SK-N-SH treated with all-trans-retinoic acid at 6 μM for 48 hours (cell line): Measurements from ENCODE around the gene THADA.

Source experiments
- ATAC-seq: fragments of 200-7000 bp; cut with Tn5 transposase; 3 replicates; pipeline ENCODE4 v1.9.1; 2020; ENCODE audit warnings: mild to moderate bottlenecking, moderate library complexity
- ARNTL ChIP-seq: fragments of 450-650 bp; formaldehyde crosslinking; IDR thresholded peaks from 2 replicates; pipeline ENCODE4 v1.5.0; 2020; ENCODE audit warnings: low read depth, mild to moderate bottlenecking, moderate library complexity, borderline replicate concordance
- BACH2 ChIP-seq: fragments of 250-450 bp; sonication (Bioruptor Pico); IDR thresholded peaks from 2 replicates; pipeline ENCODE4 v1.9.0; 2021; ENCODE audit warnings: mild to moderate bottlenecking, borderline replicate concordance
- CSDC2 ChIP-seq: fragments of 250-450 bp; sonication (Bioruptor Pico); IDR thresholded peaks from 2 replicates; pipeline ENCODE4 v1.5.0; 2020; ENCODE audit warnings: mild to moderate bottlenecking, moderate library complexity
- CSRNP3 ChIP-seq: fragments of 250-450 bp; sonication (Bioruptor Pico); IDR thresholded peaks from 2 replicates; pipeline ENCODE4 v1.5.1; 2021; ENCODE audit warnings: mild to moderate bottlenecking, moderate library complexity
- ESRRG ChIP-seq: fragments of 250-450 bp; sonication (Bioruptor Pico); IDR thresholded peaks from 2 replicates; pipeline ENCODE4 v1.6.1; 2021; ENCODE audit warnings: mild to moderate bottlenecking
- GLIS3 ChIP-seq: fragments of 250-450 bp; sonication (Bioruptor Pico); IDR thresholded peaks from 2 replicates; pipeline ENCODE4 v1.5.0; 2020; ENCODE audit warnings: mild to moderate bottlenecking, moderate library complexity
- ISL1 ChIP-seq: fragments of 250-450 bp; sonication (Bioruptor Pico); IDR thresholded peaks from 2 replicates; pipeline ENCODE4 v2.1.2; 2022; ENCODE audit warnings: mild to moderate bottlenecking, moderate library complexity
- OSR1 ChIP-seq: fragments of 250-450 bp; sonication (Bioruptor Pico); IDR thresholded peaks from 2 replicates; pipeline ENCODE4 v1.8.0; 2022; ENCODE audit warnings: moderate library complexity, mild to moderate bottlenecking, inconsistent platforms
- POU6F1 ChIP-seq: fragments of 250-450 bp; sonication (Bioruptor Pico); IDR thresholded peaks from 2 replicates; pipeline ENCODE4 v1.8.0; 2021; ENCODE audit warnings: low read depth, mild to moderate bottlenecking, moderate library complexity, borderline replicate concordance
- PPARA ChIP-seq: fragments of 250-450 bp; sonication (Bioruptor Pico); IDR thresholded peaks from 2 replicates; pipeline ENCODE4 v1.5.0; 2020; ENCODE audit warnings: mild to moderate bottlenecking, borderline replicate concordance
- RARB ChIP-seq: fragments of 250-450 bp; sonication (Bioruptor Pico); IDR thresholded peaks from 2 replicates; pipeline ENCODE4 v1.8.0; 2021; ENCODE audit warnings: mild to moderate bottlenecking, moderate library complexity
- SNAI2 ChIP-seq: fragments of 250-450 bp; sonication (Bioruptor Pico); IDR thresholded peaks from 2 replicates; pipeline ENCODE4 v1.5.0; 2020; ENCODE audit warnings: mild to moderate bottlenecking, moderate library complexity
- TCF4 ChIP-seq: fragments of 250-450 bp; sonication (Bioruptor Pico); IDR thresholded peaks from 2 replicates; pipeline ENCODE4 v1.8.0; 2021; ENCODE audit warnings: mild to moderate bottlenecking, moderate library complexity, borderline replicate concordance
- TOX ChIP-seq: fragments of 250-450 bp; sonication (Bioruptor Pico); IDR thresholded peaks from 2 replicates; pipeline ENCODE4 v1.8.0; 2021; ENCODE audit warnings: mild to moderate bottlenecking, moderate library complexity, borderline replicate concordance
- ZC3H10 ChIP-seq: fragments of 250-450 bp; sonication (Bioruptor Pico); IDR thresholded peaks from 2 replicates; pipeline ENCODE4 v1.5.1; 2021; ENCODE audit warnings: mild to moderate bottlenecking, moderate library complexity
- ZFP3 ChIP-seq: fragments of 250-450 bp; sonication (Bioruptor Pico); IDR thresholded peaks from 2 replicates; pipeline ENCODE4 v1.5.0; 2020; ENCODE audit warnings: mild to moderate bottlenecking, moderate library complexity
- ZFP30 ChIP-seq: fragments of 450-650 bp; formaldehyde crosslinking; IDR thresholded peaks from 2 replicates; pipeline ENCODE4 v1.5.0; 2022; ENCODE audit warnings: mild to moderate bottlenecking, moderate library complexity
- ZNF565 ChIP-seq: fragments of 450-650 bp; formaldehyde crosslinking; conservative IDR thresholded peaks from 2 replicates; pipeline ENCODE4 v1.5.0; 2020; ENCODE audit warnings: low read depth, mild to moderate bottlenecking, moderate library complexity
- TF ChIP-seq, protein P1 (sequence below): fragments of 250-450 bp; sonication (Bioruptor Pico); IDR thresholded peaks from 2 replicates; pipeline ENCODE4 v1.5.1; 2020; ENCODE audit warnings: low read depth, mild to moderate bottlenecking, moderate library complexity
- TF ChIP-seq, protein P2 (sequence below): fragments of 250-450 bp; sonication (Bioruptor Pico); IDR thresholded peaks from 2 replicates; pipeline ENCODE4 v1.5.0; 2020; ENCODE audit warnings: mild to moderate bottlenecking, moderate library complexity
- TF ChIP-seq, protein P3 (sequence below): fragments of 250-450 bp; sonication (Bioruptor Pico); IDR thresholded peaks from 2 replicates; pipeline ENCODE4 v1.8.0; 2020; ENCODE audit warnings: mild to moderate bottlenecking, moderate library complexity, borderline replicate concordance

THADA gene

DNA sequence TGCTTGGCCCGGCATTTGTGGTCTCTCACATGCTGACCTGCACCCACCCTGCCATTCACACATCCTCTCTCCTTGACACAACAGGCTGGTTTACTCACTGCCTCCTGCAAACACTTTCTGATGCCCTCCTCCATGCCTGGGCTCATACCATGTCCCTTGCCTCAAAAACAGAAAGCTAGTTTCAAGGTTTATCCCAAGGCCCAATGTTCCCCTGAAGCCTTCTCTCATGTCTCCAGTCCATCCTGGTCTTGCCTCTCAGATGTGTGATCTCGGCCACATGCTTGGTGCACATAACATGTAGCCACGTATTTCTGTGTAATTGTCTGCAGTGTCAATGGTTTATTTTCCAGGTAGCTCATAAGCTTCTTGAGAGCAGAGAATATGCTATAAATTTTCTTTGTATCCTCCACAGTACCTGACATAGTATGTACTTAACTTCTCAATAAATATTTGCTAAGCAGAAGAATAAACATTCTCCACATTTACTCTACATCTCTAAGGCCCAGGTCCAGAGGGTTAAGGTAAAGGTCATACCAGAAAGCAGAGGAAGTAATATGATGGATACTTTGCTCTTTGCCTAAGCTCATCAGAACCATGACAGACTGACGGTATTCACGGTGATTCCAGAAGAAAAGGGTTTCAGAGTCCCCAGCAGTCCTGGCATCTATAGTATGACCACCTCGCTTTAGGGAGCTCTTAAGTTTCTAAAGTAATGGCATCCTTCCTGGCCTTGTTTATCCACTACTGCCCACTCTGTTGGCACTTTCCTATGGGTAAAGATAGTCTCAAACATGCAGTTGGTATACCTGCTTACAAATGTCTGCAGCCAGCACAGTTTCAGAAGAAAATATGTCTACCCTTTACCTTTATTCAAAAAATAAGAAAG, 206.0 kb downstream of the THADA start (continued):
- no peak for TF ChIP-seq CSRNP3 (CRISPR knock-in tag)
- TF ChIP-seq, protein P1, sequence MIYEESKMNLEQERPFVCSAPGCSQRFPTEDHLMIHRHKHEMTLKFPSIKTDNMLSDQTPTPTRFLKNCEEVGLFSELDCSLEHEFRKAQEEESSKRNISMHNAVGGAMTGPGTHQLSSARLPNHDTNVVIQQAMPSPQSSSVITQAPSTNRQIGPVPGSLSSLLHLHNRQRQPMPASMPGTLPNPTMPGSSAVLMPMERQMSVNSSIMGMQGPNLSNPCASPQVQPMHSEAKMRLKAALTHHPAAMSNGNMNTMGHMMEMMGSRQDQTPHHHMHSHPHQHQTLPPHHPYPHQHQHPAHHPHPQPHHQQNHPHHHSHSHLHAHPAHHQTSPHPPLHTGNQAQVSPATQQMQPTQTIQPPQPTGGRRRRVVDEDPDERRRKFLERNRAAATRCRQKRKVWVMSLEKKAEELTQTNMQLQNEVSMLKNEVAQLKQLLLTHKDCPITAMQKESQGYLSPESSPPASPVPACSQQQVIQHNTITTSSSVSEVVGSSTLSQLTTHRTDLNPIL (CRISPR knock-in tag): no peak

DNA sequence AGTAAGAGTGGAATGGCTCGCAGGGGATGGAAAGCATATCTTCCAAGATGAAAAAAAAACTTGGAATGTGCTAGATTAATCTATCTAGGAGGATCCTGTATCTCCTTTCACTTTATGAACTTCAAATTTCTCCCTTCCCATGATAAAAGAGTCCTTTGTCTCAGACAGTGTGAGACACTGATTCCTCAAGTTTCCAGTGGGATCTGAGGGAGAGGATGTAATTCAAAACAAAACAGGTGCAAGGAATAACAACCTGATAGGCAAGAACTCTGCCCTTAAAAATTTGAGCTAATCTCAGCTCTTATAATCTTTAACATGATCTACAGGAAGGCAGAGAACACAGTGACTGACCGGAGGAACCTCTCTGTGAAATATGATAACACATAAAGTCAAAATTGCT, 207.5 kb downstream of the THADA start:
- ATAC-seq: no peak
- no peak for TF ChIP-seq TOX
- no peak for TF ChIP-seq TCF4 (CRISPR knock-in tag)
- TF ChIP-seq SNAI2 (CRISPR knock-in tag): no peak
- TF ChIP-seq CSDC2: no peak
- TF ChIP-seq POU6F1: no peak
- TF ChIP-seq BACH2 (CRISPR knock-in tag): no peak
- TF ChIP-seq ARNTL: no peak
- TF ChIP-seq ZFP3 (CRISPR knock-in tag): no peak
- TF ChIP-seq RARB (CRISPR knock-in tag): no peak
- TF ChIP-seq, protein P1 (CRISPR knock-in tag): no peak
- no peak for TF ChIP-seq ISL1 (CRISPR knock-in tag)
- no peak for TF ChIP-seq ZNF565 (CRISPR knock-in tag)
- TF ChIP-seq ESRRG (CRISPR knock-in tag): no peak
- TF ChIP-seq OSR1: no peak
- TF ChIP-seq ZFP30 (CRISPR knock-in tag): no peak
- TF ChIP-seq, protein P2, sequence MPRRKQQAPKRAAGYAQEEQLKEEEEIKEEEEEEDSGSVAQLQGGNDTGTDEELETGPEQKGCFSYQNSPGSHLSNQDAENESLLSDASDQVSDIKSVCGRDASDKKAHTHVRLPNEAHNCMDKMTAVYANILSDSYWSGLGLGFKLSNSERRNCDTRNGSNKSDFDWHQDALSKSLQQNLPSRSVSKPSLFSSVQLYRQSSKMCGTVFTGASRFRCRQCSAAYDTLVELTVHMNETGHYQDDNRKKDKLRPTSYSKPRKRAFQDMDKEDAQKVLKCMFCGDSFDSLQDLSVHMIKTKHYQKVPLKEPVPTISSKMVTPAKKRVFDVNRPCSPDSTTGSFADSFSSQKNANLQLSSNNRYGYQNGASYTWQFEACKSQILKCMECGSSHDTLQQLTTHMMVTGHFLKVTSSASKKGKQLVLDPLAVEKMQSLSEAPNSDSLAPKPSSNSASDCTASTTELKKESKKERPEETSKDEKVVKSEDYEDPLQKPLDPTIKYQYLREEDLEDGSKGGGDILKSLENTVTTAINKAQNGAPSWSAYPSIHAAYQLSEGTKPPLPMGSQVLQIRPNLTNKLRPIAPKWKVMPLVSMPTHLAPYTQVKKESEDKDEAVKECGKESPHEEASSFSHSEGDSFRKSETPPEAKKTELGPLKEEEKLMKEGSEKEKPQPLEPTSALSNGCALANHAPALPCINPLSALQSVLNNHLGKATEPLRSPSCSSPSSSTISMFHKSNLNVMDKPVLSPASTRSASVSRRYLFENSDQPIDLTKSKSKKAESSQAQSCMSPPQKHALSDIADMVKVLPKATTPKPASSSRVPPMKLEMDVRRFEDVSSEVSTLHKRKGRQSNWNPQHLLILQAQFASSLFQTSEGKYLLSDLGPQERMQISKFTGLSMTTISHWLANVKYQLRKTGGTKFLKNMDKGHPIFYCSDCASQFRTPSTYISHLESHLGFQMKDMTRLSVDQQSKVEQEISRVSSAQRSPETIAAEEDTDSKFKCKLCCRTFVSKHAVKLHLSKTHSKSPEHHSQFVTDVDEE (CRISPR knock-in tag): no peak
- TF ChIP-seq ZC3H10 (CRISPR knock-in tag): no peak
- TF ChIP-seq PPARA (CRISPR knock-in tag): no peak
- TF ChIP-seq GLIS3 (CRISPR knock-in tag): no peak
- TF ChIP-seq, protein P3, sequence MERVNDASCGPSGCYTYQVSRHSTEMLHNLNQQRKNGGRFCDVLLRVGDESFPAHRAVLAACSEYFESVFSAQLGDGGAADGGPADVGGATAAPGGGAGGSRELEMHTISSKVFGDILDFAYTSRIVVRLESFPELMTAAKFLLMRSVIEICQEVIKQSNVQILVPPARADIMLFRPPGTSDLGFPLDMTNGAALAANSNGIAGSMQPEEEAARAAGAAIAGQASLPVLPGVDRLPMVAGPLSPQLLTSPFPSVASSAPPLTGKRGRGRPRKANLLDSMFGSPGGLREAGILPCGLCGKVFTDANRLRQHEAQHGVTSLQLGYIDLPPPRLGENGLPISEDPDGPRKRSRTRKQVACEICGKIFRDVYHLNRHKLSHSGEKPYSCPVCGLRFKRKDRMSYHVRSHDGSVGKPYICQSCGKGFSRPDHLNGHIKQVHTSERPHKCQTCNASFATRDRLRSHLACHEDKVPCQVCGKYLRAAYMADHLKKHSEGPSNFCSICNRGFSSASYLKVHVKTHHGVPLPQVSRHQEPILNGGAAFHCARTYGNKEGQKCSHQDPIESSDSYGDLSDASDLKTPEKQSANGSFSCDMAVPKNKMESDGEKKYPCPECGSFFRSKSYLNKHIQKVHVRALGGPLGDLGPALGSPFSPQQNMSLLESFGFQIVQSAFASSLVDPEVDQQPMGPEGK (CRISPR knock-in tag): no peak
- TF ChIP-seq, all 23 proteins: peak for 0
